GM21723 (cell line): ENCODE measurements around the gene MPND.

Experiments used
- ATAC-seq: cut with Tn5 transposase; IDR thresholded peaks from one replicate; pipeline ENCODE4 v1.9.1; 2021; ENCODE audit warnings: mild to moderate bottlenecking, moderate library complexity; ENCODE audit not compliant: unreplicated experiment

The MPND gene

GRCh38 chr19:4343370-4344307, at the start of gene MPND:
MPND (plus strand) TSS chr19:4343562; CDS start chr19:4343594, 32 bp downstream.
- ATAC-seq, result peak; percentile 60

- no peak for ATAC-seq
Observed at GRCh38 chr19:4294389-4294788, 49.0 kb upstream of the MPND start.

GRCh38 chr19:4295972-4296771, 47.2 kb upstream of the MPND start:
- no peak for ATAC-seq

- ATAC-seq, result no peak
Observed at GRCh38 chr19:4297901-4298809, 45.2 kb upstream of the MPND start.

- ATAC-seq, result no peak
Observed at GRCh38 chr19:4298810-4299550, 44.4 kb upstream of the MPND start.

GRCh38 chr19:4300589-4300988, 42.8 kb upstream of the MPND start:
- ATAC-seq, result no peak

- no peak for ATAC-seq
Observed at GRCh38 chr19:4301590-4302242, 41.6 kb upstream of the MPND start.

GRCh38 chr19:4302243-4302640, 41.1 kb upstream of the MPND start, which contains the start of gene TMIGD2:
TMIGD2 (minus strand) TSS chr19:4302389; CDS start chr19:4302385, 4 bp downstream.
- ATAC-seq, result no peak

- ATAC-seq, result no peak
Observed at GRCh38 chr19:4303819-4304537, 39.4 kb upstream of the MPND start.

- ATAC-seq, result no peak
Observed at GRCh38 chr19:4304538-4305256, 38.7 kb upstream of the MPND start, which contains the start of gene FSD1. FSD1 (plus strand) TSS chr19:4304598; CDS start chr19:4304747, 149 bp downstream.

GRCh38 chr19:4305257-4305612, 38.1 kb upstream of the MPND start:
- ATAC-seq, result no peak

- no peak for ATAC-seq
Observed at GRCh38 chr19:4305659-4306058, 37.7 kb upstream of the MPND start.

GRCh38 chr19:4310247-4311121, 32.9 kb upstream of the MPND start:
- no peak for ATAC-seq

GRCh38 chr19:4313847-4314490, 29.4 kb upstream of the MPND start:
- ATAC-seq, result no peak

GRCh38 chr19:4316956-4317355, 26.4 kb upstream of the MPND start:
- no peak for ATAC-seq

GRCh38 chr19:4318460-4318859, 24.9 kb upstream of the MPND start:
- no peak for ATAC-seq
